GM18858 (cell line): Measurements from ENCODE around the gene GPC4.

Experiments
- ATAC-seq: cut with Tn5 transposase; IDR thresholded peaks from one replicate; pipeline ENCODE4 v1.9.1; 2021; ENCODE audit not compliant: unreplicated experiment

GPC4 gene

GRCh38 chrX:133412246-133412645, 3.0 kb downstream of the GPC4 start:
- ATAC-seq: no peak

- no peak for ATAC-seq
These were observed 4.7 kb downstream of the GPC4 start for GRCh38 chrX:133410550-133410949.

- ATAC-seq: no peak
These were observed 9.6 kb downstream of the GPC4 start for GRCh38 chrX:133405498-133406185.

GRCh38 chrX:133403984-133404383, 11.3 kb downstream of the GPC4 start:
- no peak for ATAC-seq

GRCh38 chrX:133402830-133403625, 12.3 kb downstream of the GPC4 start:
- no peak for ATAC-seq

GRCh38 chrX:133402042-133402453, 13.2 kb downstream of the GPC4 start:
- ATAC-seq: no peak

- ATAC-seq: no peak
These were observed 13.8 kb downstream of the GPC4 start for GRCh38 chrX:133401536-133401935.

GRCh38 chrX:133399411-133399810, 15.9 kb downstream of the GPC4 start:
- no peak for ATAC-seq

- no peak for ATAC-seq
These were observed 20.5 kb downstream of the GPC4 start for GRCh38 chrX:133394765-133395164.

- ATAC-seq: no peak
These were observed 22.6 kb downstream of the GPC4 start for GRCh38 chrX:133392671-133393070.

- no peak for ATAC-seq
These were observed 24.2 kb downstream of the GPC4 start for GRCh38 chrX:133391111-133391510.

- ATAC-seq: no peak
These were observed 24.6 kb downstream of the GPC4 start for GRCh38 chrX:133390676-133391075.

GRCh38 chrX:133389975-133390374, 25.3 kb downstream of the GPC4 start:
- no peak for ATAC-seq

- ATAC-seq: no peak
These were observed 30.8 kb downstream of the GPC4 start for GRCh38 chrX:133384454-133384853.

GRCh38 chrX:133380711-133381619, 34.3 kb downstream of the GPC4 start:
- ATAC-seq: no peak

GRCh38 chrX:133376422-133376821, 38.9 kb downstream of the GPC4 start:
- ATAC-seq: no peak

GRCh38 chrX:133375615-133376340, 39.5 kb downstream of the GPC4 start:
- ATAC-seq: no peak

GRCh38 chrX:133374874-133375387, 40.4 kb downstream of the GPC4 start:
- no peak for ATAC-seq

- ATAC-seq: no peak
These were observed 41.8 kb downstream of the GPC4 start for GRCh38 chrX:133373386-133374079.

GRCh38 chrX:133370696-133371275, 44.5 kb downstream of the GPC4 start:
- no peak for ATAC-seq
